H9 (cell line): Measurements from ENCODE around the gene HYDIN. TPM values are rescaled to one million over a fixed set of nuclear protein-coding genes. Genes with fewer than 3 reads are reported as not detected.
"Not testable (repeated sequence)": the region's sequence is repeated elsewhere in the genome, so short reads cannot be mapped to it uniquely, and the experiment has no call there.

Experiments used
- DNase-seq: peaks from one replicate; pipeline ENCODE4 v3.0.0-alpha.2; 2017
- H2AFZ ChIP-seq: one replicate; pipeline ENCODE4 v1.6.1; 2013; ENCODE audit warnings: mild to moderate bottlenecking, low read length, control low read depth, moderate library complexity
- H2AK5ac ChIP-seq: 2 replicates; pipeline ENCODE4 v1.6.1; 2013; ENCODE audit warnings: low read length, control low read depth, mixed read lengths; ENCODE audit not compliant: insufficient read length
- H2BK120ac ChIP-seq: one replicate; pipeline ENCODE4 v1.6.1; 2013; ENCODE audit warnings: low read depth, mild to moderate bottlenecking, low read length, control low read depth, inconsistent platforms; ENCODE audit not compliant: poor library complexity, severe bottlenecking
- H2BK12ac ChIP-seq: 2 replicates; pipeline ENCODE4 v1.6.1; 2013; ENCODE audit warnings: low read length, control low read depth, mixed read lengths, low read depth; ENCODE audit not compliant: insufficient read length
- H2BK15ac ChIP-seq: 2 replicates; pipeline ENCODE4 v1.6.1; 2013; ENCODE audit warnings: low read depth, low read length, control low read depth
- H2BK20ac ChIP-seq: one replicate; pipeline ENCODE4 v1.6.1; 2013; ENCODE audit warnings: low read depth, mild to moderate bottlenecking, low read length, control low read depth, inconsistent platforms; ENCODE audit not compliant: poor library complexity, severe bottlenecking
- H2BK5ac ChIP-seq: 2 replicates; pipeline ENCODE4 v1.6.1; 2013; ENCODE audit warnings: low read length, control low read depth, mixed read lengths; ENCODE audit not compliant: insufficient read length
- H3K14ac ChIP-seq: 2 replicates; pipeline ENCODE4 v1.6.1; 2013; ENCODE audit warnings: low read length, control low read depth; ENCODE audit not compliant: insufficient read depth
- H3K18ac ChIP-seq: 2 replicates; pipeline ENCODE4 v1.6.1; 2013; ENCODE audit warnings: low read depth, mild to moderate bottlenecking, mixed read lengths, low read length, control low read depth; ENCODE audit not compliant: insufficient read length
- H3K23ac ChIP-seq: 2 replicates; pipeline ENCODE4 v1.6.1; 2013; ENCODE audit warnings: low read length, control low read depth, mixed read lengths, low read depth; ENCODE audit not compliant: insufficient read length
- H3K23me2 ChIP-seq: 2 replicates; pipeline ENCODE4 v1.6.1; 2013; ENCODE audit warnings: low read depth, mild to moderate bottlenecking, mixed read lengths, low read length, control low read depth; ENCODE audit not compliant: insufficient read length, poor library complexity, severe bottlenecking
- H3K27ac ChIP-seq: 2 replicates; pipeline ENCODE4 v1.5.1; 2013; ENCODE audit warnings: low read length, control low read depth, mixed read lengths, low read depth; ENCODE audit not compliant: insufficient read length
- H3K27me3 ChIP-seq: 2 replicates; pipeline ENCODE4 v1.6.1; 2013; ENCODE audit warnings: low read length, control low read depth, inconsistent platforms; ENCODE audit not compliant: insufficient read depth
- H3K4ac ChIP-seq: 2 replicates; pipeline ENCODE4 v1.6.1; 2013; ENCODE audit warnings: low read depth, mild to moderate bottlenecking, control low read depth, inconsistent platforms, low read length, moderate library complexity
- H3K4me1 ChIP-seq: 2 replicates; pipeline ENCODE4 v1.6.1; 2013; ENCODE audit warnings: low read length, control low read depth, inconsistent platforms; ENCODE audit not compliant: insufficient read depth
- H3K4me2 ChIP-seq: 2 replicates; pipeline ENCODE4 v1.6.1; 2013; ENCODE audit warnings: low read length, control low read depth, mixed read lengths; ENCODE audit not compliant: insufficient read length, insufficient read depth
- H3K56ac ChIP-seq: 2 replicates; pipeline ENCODE4 v1.6.1; 2013; ENCODE audit warnings: low read depth, mild to moderate bottlenecking, mixed read lengths, low read length, control low read depth; ENCODE audit not compliant: insufficient read length
- H3K79me1 ChIP-seq: 2 replicates; pipeline ENCODE4 v1.6.1; 2013; ENCODE audit warnings: low read depth, mild to moderate bottlenecking, moderate library complexity, low read length, control low read depth, inconsistent platforms; ENCODE audit not compliant: insufficient read depth, poor library complexity, severe bottlenecking
- H3K79me2 ChIP-seq: 2 replicates; pipeline ENCODE4 v1.6.1; 2013; ENCODE audit warnings: low read length, control low read depth, inconsistent platforms; ENCODE audit not compliant: insufficient read depth
- H3K9ac ChIP-seq: 2 replicates; pipeline ENCODE4 v1.6.1; 2013; ENCODE audit warnings: low read length, control low read depth, mixed read lengths; ENCODE audit not compliant: insufficient read length; ENCODE audit errors: extremely low read depth
- H3K9me3 ChIP-seq: one replicate; pipeline ENCODE4 v1.6.1; 2013; ENCODE audit warnings: low read depth, low read length, inconsistent platforms; ENCODE audit not compliant: control insufficient read depth
- H3T11ph ChIP-seq: one replicate; pipeline ENCODE4 v1.6.1; 2013; ENCODE audit warnings: mild to moderate bottlenecking, low read length, control low read depth, inconsistent platforms
- H4K20me1 ChIP-seq: one replicate; pipeline ENCODE4 v1.6.1; 2013; ENCODE audit not compliant: control insufficient read depth, insufficient read length, insufficient read depth
- H4K5ac ChIP-seq: 2 replicates; pipeline ENCODE4 v1.6.1; 2013; ENCODE audit warnings: low read depth, mild to moderate bottlenecking, mixed read lengths, low read length, control low read depth; ENCODE audit not compliant: insufficient read length
- H4K8ac ChIP-seq: replicated peaks from 2 replicates; pipeline ENCODE4 v1.6.1; 2013; ENCODE audit warnings: low read length, control low read depth, mixed read lengths, low read depth; ENCODE audit not compliant: insufficient read length
- H4K91ac ChIP-seq: 2 replicates; pipeline ENCODE4 v1.6.1; 2013; ENCODE audit warnings: low read depth, mild to moderate bottlenecking, moderate library complexity, mixed read lengths, low read length, control low read depth; ENCODE audit not compliant: insufficient read length
- H3K27ac Mint-ChIP-seq, 3 experiments: 2 replicates in 2 of 3; 3 replicates in 1 of 3; pipeline ENCODE4 v1.8.0; 2020 to 2021; ENCODE audit warnings: mixed read lengths in 3 of 3, mild to moderate bottlenecking in 1 of 3, moderate library complexity in 1 of 3
- H3K27me3 Mint-ChIP-seq: 2 replicates; pipeline ENCODE4 v1.8.0; 2021; ENCODE audit warnings: low read depth, mild to moderate bottlenecking, moderate library complexity, mixed read lengths
- H3K36me3 Mint-ChIP-seq, 3 experiments: 2 replicates in 2 of 3; 3 replicates in 1 of 3; pipeline ENCODE4 v1.8.0; 2020 to 2021; ENCODE audit warnings: low read depth in 3 of 3, mixed read lengths in 3 of 3; ENCODE audit not compliant: insufficient read depth in 1 of 3
- H3K4me1 Mint-ChIP-seq, 2 experiments: 2 replicates each; pipeline ENCODE4 v1.8.0; 2020; ENCODE audit warnings: mixed read lengths in 2 of 2
- H3K4me3 Mint-ChIP-seq, 2 experiments: 2 replicates in 1 of 2; 3 replicates in 1 of 2; pipeline ENCODE4 v1.8.0; 2020 to 2021; ENCODE audit warnings: mild to moderate bottlenecking in 2 of 2, mixed read lengths in 2 of 2, moderate library complexity in 1 of 2
- H3K9me3 Mint-ChIP-seq, 2 experiments: 2 replicates in 1 of 2; 3 replicates in 1 of 2; pipeline ENCODE4 v1.8.0; 2020; ENCODE audit warnings: mild to moderate bottlenecking in 2 of 2, mixed read lengths in 2 of 2, moderate library complexity in 1 of 2
- WGBS: extraction: QIAGEN DNeasy Blood & Tissue Kit; methylation state at CpG from one replicate; pipeline ENCODE4 v1.1.7; 2013; ENCODE audit warnings: missing lambda C conversion rate, low lambda C conversion rate, mixed read lengths; ENCODE audit not compliant: insufficient read length; ENCODE audit errors: extremely low coverage; 5-methylcytosine and 5-hydroxymethylcytosine counted together
- total RNA-seq: library from RNA; stranded (reverse); gene quantifications from 2 replicates; pipeline ENCODE4 v1.2.1, GENCODE V29; 2021

The HYDIN gene
- total RNA-seq, 1 experiment from 2014 or later, result 1.7 TPM

- H3K27ac Mint-ChIP-seq, H3K4me3 Mint-ChIP-seq, DNase-seq, H3K4me1 Mint-ChIP-seq, H3K79me1 ChIP-seq, H3K14ac ChIP-seq, H2BK12ac ChIP-seq, H4K8ac ChIP-seq, H2BK120ac ChIP-seq, H4K91ac ChIP-seq, H3K9ac ChIP-seq, H3K4me1 ChIP-seq, H4K20me1 ChIP-seq, H3K27me3 ChIP-seq, H3K56ac ChIP-seq, H2AK5ac ChIP-seq, H2AFZ ChIP-seq, H3K4me2 ChIP-seq, H3K18ac ChIP-seq, H2BK15ac ChIP-seq, H3K23ac ChIP-seq, H2BK20ac ChIP-seq, H3T11ph ChIP-seq, H3K36me3 Mint-ChIP-seq, H2BK5ac ChIP-seq, H4K5ac ChIP-seq, H3K4ac ChIP-seq, H3K27ac ChIP-seq, H3K9me3 Mint-ChIP-seq, H3K9me3 ChIP-seq, H3K27me3 Mint-ChIP-seq, H3K23me2 ChIP-seq, H3K79me2 ChIP-seq: not testable (repeated sequence)
- no CpG with 5 or more reads among the region's 4 CpGs for WGBS
Observed at GRCh38 chr16:70823498-70824118, 406.9 kb downstream of the HYDIN start.

- H3K23ac ChIP-seq, H3K9me3 Mint-ChIP-seq, H2BK20ac ChIP-seq, H2BK12ac ChIP-seq, H4K91ac ChIP-seq, H3K23me2 ChIP-seq, H4K8ac ChIP-seq, H3K27me3 ChIP-seq, H3K27ac ChIP-seq, H4K20me1 ChIP-seq, H3K4ac ChIP-seq, H2AK5ac ChIP-seq, H3K79me1 ChIP-seq, H3T11ph ChIP-seq, H2BK15ac ChIP-seq, H3K56ac ChIP-seq, H3K36me3 Mint-ChIP-seq, H3K9me3 ChIP-seq, H3K4me1 ChIP-seq, H4K5ac ChIP-seq, H2BK5ac ChIP-seq, H3K4me1 Mint-ChIP-seq, H3K9ac ChIP-seq, H3K27ac Mint-ChIP-seq, H3K4me2 ChIP-seq, H2AFZ ChIP-seq, H3K18ac ChIP-seq, DNase-seq, H3K14ac ChIP-seq, H3K4me3 Mint-ChIP-seq, H3K79me2 ChIP-seq, H2BK120ac ChIP-seq: not testable (repeated sequence)
- H3K27me3 Mint-ChIP-seq, result peaks cover 14% of the 10 kb centered on the region
- WGBS, result no CpG with 5 or more reads among the region's 2 CpGs
Observed at GRCh38 chr16:70822734-70823133, 407.8 kb downstream of the HYDIN start.
